HG03565 (cell line): ENCODE data around the gene ECHDC3.
"Not testable (repeated sequence)": the region's sequence is repeated elsewhere in the genome, so short reads cannot be mapped to it uniquely, and the experiment has no call there.

ENCODE experiments used
- ATAC-seq: cut with Tn5 transposase; IDR thresholded peaks from one replicate; pipeline ENCODE4 v1.9.1; 2021; ENCODE audit warnings: mild to moderate bottlenecking, moderate library complexity; ENCODE audit not compliant: unreplicated experiment

ECHDC3 gene

DNA sequence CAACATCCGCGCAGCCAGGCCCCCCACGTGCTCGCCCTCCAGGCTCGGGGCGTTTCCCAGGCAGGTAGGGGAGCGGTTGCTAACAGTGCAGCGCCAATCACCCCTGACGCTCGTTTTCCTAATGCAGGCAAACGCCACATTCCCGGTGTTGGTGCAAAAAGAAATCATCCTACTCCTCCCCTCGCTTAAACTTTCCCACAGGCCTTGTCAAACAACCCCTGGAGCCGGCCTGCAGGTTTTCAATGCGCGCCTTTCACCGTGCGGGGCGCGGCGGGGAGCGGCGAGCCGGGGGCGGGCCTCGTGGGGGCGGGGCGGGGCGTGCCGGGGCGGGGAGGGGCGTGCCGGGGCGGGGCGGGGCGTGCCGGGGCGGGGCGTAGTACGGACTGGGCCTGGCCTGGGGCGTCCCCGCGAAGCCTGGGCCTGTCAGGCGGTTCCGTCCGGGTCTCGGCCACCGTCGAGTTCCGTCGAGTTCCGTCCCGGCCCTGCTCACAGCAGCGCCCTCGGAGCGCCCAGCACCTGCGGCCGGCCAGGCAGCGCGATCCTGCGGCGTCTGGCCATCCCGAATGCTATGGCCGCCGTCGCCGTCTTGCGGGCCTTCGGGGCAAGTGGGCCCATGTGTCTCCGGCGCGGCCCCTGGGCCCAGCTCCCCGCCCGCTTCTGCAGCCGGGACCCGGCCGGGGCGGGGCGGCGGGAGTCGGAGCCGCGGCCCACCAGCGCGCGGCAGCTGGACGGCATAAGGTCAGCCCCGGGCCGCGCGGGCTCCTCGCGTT lies at the start of gene ECHDC3:
Gene ECHDC3, plus strand, starts transcription at position 374 of the 770 bp plus-strand sequence. Its CDS starts 195 bp downstream, at position 569.
- peak; percentile 60 for ATAC-seq

- no peak for ATAC-seq
Observed at GRCh38 chr10:11693376-11693775, 48.8 kb upstream of the ECHDC3 start.

DNA sequence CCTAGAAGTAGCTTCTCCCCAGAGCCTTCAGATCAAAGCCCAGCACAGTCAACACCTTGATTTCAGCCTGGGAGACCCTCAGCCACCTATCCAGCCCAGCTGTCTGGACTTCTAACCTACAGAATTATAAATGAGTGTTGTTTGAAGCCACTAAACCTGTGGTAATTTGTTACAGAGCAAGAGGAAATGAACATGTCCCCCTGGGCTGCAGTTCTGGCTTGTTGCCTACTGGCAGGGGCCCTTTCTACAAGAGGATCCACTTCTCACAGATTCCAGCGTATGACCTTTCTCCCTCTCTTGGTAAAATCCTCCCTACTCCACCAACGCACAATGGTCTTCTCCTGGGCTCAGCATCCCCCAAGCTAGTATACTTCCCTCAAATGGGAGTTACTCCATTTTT lies 46.4 kb upstream of the ECHDC3 start:
- no peak for ATAC-seq

DNA sequence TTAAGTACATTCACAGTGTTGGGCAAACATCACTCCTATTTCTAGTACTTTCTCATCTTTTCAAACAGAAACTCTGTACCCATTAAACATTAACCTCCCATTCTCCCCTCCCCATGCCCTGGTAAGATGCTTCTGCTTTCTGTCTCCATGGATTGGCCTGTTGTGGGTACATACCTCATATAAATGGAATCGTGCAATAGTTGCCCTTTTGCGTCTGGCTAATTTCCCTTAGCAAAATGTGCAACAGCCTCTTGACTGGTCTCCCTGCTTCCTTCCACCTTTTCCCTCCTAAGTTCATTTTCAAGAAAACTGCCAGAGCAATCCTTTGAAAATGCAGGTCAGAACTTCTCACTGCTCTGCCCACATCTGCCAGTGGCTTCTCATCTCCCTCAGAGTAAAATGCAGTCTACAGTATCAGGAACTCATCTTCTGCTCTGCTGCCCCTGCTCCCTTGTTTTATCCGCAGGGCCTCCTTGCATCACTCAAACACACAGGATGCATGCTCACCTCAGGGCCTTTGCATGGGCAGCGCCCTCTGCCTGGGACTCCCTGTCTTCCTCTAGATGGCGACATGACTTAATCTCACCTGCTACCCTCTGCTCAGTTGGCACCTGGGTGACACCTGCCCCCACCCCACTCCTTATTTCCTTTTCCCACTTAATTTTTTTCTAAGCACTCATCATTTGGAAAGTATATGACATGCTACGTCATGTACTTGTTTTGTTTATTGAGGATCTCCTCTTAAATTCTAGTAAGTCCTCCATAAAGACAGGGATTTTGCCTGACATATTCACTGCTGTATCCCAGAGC lies 44.3 kb upstream of the ECHDC3 start:
- no peak for ATAC-seq

- ATAC-seq = peak; percentile 56
Observed at GRCh38 chr10:11698691-11699549, 43.3 kb upstream of the ECHDC3 start.

- no peak for ATAC-seq
Observed at GRCh38 chr10:11699550-11700097, 42.6 kb upstream of the ECHDC3 start.

DNA sequence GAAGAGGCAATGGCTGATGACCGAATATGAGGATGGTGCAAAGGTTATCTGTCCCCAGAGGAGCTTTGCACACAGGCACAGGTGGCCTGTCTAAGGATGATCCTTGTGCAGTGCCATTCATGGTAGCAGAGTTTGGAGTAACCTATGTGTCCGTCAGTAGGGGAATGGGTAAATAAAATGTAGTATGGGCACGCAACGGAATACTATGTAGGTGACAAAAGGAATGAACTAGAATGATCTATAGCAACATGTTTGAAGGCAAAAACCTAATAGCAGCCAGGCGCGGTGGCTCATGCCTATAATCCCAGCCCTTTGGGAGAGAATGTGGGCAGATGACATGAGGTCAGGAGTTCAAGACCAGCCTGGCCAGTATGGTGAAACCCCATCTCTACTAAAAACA lies 41.6 kb upstream of the ECHDC3 start:
- no peak for ATAC-seq

DNA sequence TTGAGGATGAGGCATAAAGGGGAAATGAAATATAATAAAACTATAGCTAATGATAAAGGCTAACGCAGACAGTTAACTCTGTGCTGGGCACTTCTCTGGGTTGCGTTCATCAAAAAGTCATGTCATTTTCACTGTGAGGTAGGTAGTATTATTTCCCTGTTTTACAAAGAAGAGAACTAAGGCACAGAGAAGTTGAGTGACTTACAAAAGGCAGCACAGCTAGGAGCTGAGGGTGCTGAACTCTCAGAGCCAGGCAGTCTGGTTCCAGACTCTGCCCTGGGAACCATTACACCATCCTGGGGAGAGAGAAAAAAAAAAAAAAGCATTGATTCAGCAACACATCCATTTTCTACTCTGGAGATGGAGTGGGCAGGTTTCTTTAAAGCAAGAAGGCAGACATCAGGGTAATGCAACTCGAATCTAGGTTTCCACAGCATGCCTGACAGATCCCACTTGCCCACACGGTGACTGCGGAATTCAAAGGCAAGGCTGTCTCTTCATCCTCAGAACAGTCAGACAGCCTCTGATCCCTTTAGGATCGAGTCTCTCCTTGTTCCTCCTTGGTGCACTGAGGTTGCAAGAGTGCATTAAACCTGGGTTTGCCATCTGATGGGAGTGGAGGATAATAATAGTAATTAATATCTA lies 40.6 kb upstream of the ECHDC3 start:
- no peak for ATAC-seq

GRCh38 chr10:11702264-11702663 lies 39.9 kb upstream of the ECHDC3 start:
- no peak for ATAC-seq

- no peak for ATAC-seq
Observed at GRCh38 chr10:11704092-11704491, 38.1 kb upstream of the ECHDC3 start.

GRCh38 chr10:11705722-11706121 lies 36.5 kb upstream of the ECHDC3 start:
- no peak for ATAC-seq

- no peak for ATAC-seq
Observed at GRCh38 chr10:11706895-11707567, 35.2 kb upstream of the ECHDC3 start.

- no peak for ATAC-seq
Observed at GRCh38 chr10:11707624-11708350, 34.4 kb upstream of the ECHDC3 start.

GRCh38 chr10:11708801-11709200 lies 33.4 kb upstream of the ECHDC3 start:
- not testable (repeated sequence) for ATAC-seq

DNA sequence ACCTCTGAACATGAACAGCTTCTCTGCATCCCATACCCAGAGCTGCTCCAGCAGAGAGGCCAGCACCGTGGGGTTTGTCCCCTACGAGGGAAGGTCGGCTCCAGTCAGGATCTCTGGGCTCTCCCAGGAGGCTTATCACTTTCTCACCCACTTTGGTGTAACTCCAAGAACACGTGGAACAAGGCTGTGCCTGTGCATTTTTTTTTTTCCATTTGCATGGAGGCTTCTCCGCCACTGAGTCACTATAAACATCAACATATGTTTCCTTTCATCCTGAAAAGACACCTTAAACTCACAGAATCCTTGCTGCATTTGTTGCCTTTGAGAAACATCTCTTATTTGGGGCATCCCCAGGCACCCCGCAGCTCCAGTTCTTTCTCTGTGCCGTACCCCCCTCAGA lies 29.4 kb upstream of the ECHDC3 start:
- ATAC-seq = no peak

GRCh38 chr10:11713186-11713743 lies 28.9 kb upstream of the ECHDC3 start:
- no peak for ATAC-seq

DNA sequence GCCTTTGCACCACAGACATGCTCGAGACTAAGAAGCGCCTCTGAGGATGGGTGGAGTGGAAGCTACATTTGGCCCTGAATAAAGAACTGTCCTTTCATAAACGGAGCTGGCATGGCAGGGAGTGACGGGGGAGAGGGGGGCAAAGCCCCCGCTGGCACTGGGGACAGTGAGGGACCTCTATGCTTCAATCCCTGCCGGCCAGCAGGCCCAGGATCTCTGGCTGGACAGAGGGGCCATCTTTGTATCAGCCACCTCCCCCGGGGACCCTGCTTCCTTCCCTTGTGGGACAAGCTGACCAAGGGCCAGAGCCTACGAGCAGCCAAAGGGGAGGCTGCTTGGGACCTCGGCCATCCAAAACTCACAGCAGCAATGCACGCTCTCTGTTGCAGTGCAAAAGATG lies 28.2 kb upstream of the ECHDC3 start:
- ATAC-seq = no peak

DNA sequence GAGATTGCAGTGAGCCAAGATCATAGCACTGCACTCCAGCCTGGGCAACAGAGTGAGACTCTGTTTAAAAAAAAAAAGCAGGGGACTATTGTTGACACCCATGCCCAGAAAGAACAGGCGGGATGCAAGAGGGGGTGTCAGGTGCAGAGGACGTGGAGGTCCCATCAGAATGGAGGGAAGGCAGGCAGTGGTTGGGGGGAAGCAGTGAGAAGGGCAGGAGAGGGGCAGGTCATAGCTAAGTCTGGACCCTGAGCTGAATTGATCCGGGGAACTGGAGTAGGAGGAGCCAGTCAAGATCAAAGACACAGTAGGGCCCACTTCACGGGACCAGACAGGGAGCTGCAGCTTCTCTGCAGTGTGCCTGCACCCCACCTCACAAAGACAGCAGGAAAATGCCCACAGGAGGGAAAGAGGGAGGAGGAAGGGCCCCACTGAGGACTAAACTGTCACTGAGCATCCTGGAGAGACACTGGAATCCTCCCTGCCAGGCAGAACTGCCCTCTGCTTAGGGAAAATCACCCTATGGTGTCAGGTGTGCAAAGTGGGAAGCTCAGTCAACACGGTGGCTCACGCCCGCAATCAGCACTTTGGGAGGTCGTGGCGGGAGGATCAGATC lies 27.3 kb upstream of the ECHDC3 start:
- no peak for ATAC-seq
